HepG2 (cell line): Measurements from ENCODE around the gene EMC10. TPM values are rescaled to one million over a fixed set of nuclear protein-coding genes. Genes with fewer than 3 reads are reported as not detected.

ENCODE experiments used
- ERF ChIP-seq: IDR thresholded peaks from 2 replicates; pipeline ENCODE4 v1.6.1; 2018; ENCODE audit warnings: missing biosample characterization, missing genetic modification reagents
- FOXO1 ChIP-seq: sonication (generic); formaldehyde crosslinking; IDR thresholded peaks from 2 replicates; pipeline ENCODE4 v1.4.0; 2020; ENCODE audit warnings: missing genetic modification reagents
- TCF7 ChIP-seq: sonication (generic); IDR thresholded peaks from 2 replicates; pipeline ENCODE4 v1.6.1; 2016; ENCODE audit warnings: antibody characterized with exemption, low read depth
- ZBTB7B ChIP-seq: sonication (generic); formaldehyde crosslinking; IDR thresholded peaks from 2 replicates; pipeline ENCODE4 v1.4.0; 2020; ENCODE audit warnings: missing genetic modification reagents
- ZFP91 ChIP-seq: sonication (generic); formaldehyde crosslinking; IDR thresholded peaks from 2 replicates; pipeline ENCODE4 v1.9.0; 2022; ENCODE audit warnings: missing genetic modification reagents, mild to moderate bottlenecking, borderline replicate concordance
- ZNF331 ChIP-seq: sonication (generic); formaldehyde crosslinking; IDR thresholded peaks from 2 replicates; pipeline ENCODE4 v1.4.0; 2020; ENCODE audit warnings: missing genetic modification reagents
- ZNF589 ChIP-seq: sonication (generic); formaldehyde crosslinking; conservative IDR thresholded peaks from 2 replicates; pipeline ENCODE4 v1.8.0; 2022; ENCODE audit warnings: mild to moderate bottlenecking, moderate library complexity, missing genetic modification reagents
- ZNF687 ChIP-seq: sonication (generic); formaldehyde crosslinking; IDR thresholded peaks from 2 replicates; pipeline ENCODE4 v1.5.1; 2020; ENCODE audit warnings: mild to moderate bottlenecking, missing genetic modification reagents, moderate library complexity
- polyA plus RNA-seq, 8 experiments: library from polyadenylated mRNA; depleted of rRNA in 3 of 8; stranded (reverse) in 7 of 8; unstranded in 1 of 8; fragments of >200 nt; fragmentation: Illumina TruSeq in 4 of 8; extraction: Trizol in 4 of 8; gene quantifications; 2 replicates each; pipeline versions ENCODE4 v1.2.1 to v1.2.3, GENCODE V29; 2011 to 2016; ENCODE audit warnings: low read depth in 4 of 8, missing spikeins in 1 of 8, mixed read lengths in 1 of 8; ENCODE audit not compliant: insufficient read depth in 1 of 8
- total RNA-seq, 5 experiments: library from RNA; depleted of rRNA; stranded (reverse); fragments of >200 nt; fragmentation: Illumina TruSeq; extraction: Trizol; gene quantifications; 2 replicates each; pipeline ENCODE4 v1.2.3, GENCODE V29; 2016; ENCODE audit warnings: low read depth in 1 of 5

The EMC10 gene
- total and polyA plus RNA-seq, 2 of the 13 experiments (the other 11 are each of a cell fraction or from before 2014, with no cell fraction given): not detected

- 0 out of 2 replicates have a peak, but pooled peaks have one; percentile 25 for TF ChIP-seq ZFP91 (CRISPR knock-in tag)
- TF ChIP-seq ERF (CRISPR knock-in tag): 0 out of 2 replicates have a peak, but pooled peaks have one; percentile 54
- TF ChIP-seq TCF7: no peak
- 0 out of 2 replicates have a peak, but pooled peaks have one; percentile 20 for TF ChIP-seq FOXO1
- TF ChIP-seq ZNF331 (CRISPR knock-in tag): 0 out of 2 replicates have a peak, but pooled peaks have one; percentile 16
- 0 out of 2 replicates have a peak, but pooled peaks have one; percentile 21 for TF ChIP-seq ZBTB7B (CRISPR knock-in tag)
- TF ChIP-seq ZNF589 (CRISPR knock-in tag): no peak
- peak; percentile 38; the same call in 1 of the 2 replicates for TF ChIP-seq ZNF687 (CRISPR knock-in tag)
Observed at GRCh38 chr19:50478901-50479715, 2.8 kb downstream of the EMC10 start (continued).
